ENCODE results near the gene DUOXA1. TPM values are rescaled to one million over a fixed set of nuclear protein-coding genes. Genes with fewer than 3 reads are reported as not detected.

The DUOXA1 gene
- total RNA-seq, 1 donor from 2014 or later = not detected

DNA sequence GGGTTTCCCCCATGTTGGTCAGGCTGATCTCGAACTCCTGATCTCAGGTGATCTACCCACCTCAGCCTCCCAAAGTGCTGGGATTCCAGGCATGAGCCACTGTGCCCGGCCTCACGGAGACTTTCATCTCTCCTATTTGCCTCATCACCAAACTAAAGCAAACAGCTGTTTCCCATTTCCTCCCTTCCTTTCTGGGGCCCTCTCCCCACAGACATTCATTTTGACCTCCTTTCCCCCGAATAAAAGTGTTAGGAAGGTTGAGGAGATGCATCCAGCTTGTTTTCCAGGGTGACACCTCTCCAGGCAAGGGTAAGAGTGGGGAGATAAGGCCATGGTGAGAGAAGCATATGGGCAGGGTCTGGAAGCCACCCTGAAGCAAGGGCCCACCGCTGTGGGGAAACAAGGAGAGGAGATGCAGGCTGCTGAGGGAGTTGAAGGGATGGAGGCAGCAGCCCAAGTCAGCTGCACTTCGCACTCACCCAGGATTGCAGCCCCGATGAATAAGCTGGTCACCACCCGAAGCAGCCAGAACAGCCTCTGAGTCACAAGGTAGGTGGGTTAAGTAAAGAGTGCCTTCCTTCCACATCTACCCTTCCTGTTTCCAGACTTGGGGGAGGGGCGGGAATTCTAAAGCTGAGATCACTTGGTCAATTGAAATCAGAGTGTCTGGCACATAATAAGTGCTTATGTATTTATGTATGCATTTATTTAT is 7.8 kb downstream of the DUOXA1 start:
- Mint-ChIP-seq H3K27me3 (ENCODE audit: low read depth) (peaks cover 73% of the 10 kb centered on the region), H3K27ac (ENCODE audit: unreplicated experiment) (peak overlapping the region; percentile 57), H3K4me3 (no peak overlapping the region), H3K9me3 (peaks cover 4% of the 10 kb centered on the region), H3K4me1 (peaks cover 6% of the 10 kb centered on the region), H3K36me3 (ENCODE audit: low read depth) (no peaks in the 10 kb centered on the region)
- no peak for DNase-seq (ENCODE audit: low read depth, low spot score)
- TF ChIP-seq, protein P1, sequence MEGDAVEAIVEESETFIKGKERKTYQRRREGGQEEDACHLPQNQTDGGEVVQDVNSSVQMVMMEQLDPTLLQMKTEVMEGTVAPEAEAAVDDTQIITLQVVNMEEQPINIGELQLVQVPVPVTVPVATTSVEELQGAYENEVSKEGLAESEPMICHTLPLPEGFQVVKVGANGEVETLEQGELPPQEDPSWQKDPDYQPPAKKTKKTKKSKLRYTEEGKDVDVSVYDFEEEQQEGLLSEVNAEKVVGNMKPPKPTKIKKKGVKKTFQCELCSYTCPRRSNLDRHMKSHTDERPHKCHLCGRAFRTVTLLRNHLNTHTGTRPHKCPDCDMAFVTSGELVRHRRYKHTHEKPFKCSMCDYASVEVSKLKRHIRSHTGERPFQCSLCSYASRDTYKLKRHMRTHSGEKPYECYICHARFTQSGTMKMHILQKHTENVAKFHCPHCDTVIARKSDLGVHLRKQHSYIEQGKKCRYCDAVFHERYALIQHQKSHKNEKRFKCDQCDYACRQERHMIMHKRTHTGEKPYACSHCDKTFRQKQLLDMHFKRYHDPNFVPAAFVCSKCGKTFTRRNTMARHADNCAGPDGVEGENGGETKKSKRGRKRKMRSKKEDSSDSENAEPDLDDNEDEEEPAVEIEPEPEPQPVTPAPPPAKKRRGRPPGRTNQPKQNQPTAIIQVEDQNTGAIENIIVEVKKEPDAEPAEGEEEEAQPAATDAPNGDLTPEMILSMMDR (conservative IDR thresholded peaks at IDR 0.05) = no peak

DNA sequence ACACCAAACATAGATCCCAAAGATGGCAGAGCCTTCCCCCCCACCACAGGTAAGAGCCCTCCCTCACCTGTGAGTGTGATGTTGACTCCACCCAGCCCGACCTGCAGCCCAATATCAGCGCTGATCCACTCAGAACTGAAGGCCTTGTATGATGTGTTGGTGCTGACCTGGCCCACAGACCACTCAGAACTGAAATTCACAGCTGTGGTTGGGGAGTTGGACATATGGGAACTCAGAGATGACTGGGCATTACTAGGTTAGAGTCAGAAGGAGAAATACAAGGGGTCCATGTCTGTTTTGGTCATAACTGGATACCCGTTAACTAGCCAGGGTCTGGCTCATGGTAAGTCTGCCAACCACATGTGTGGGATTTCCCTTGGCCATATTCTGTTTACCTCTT is 8.7 kb downstream of the DUOXA1 start:
- H3K27ac Mint-ChIP-seq (ENCODE audit: unreplicated experiment) = no peak overlapping the region
- no peak for DNase-seq (ENCODE audit: low read depth, low spot score)
- TF ChIP-seq, protein P1 (conservative IDR thresholded peaks at IDR 0.05) = no peak
- H3K4me3 Mint-ChIP-seq = no peak overlapping the region
- peaks cover 69% of the 10 kb centered on the region for H3K27me3 Mint-ChIP-seq (ENCODE audit: low read depth)
- H3K9me3 Mint-ChIP-seq = peaks cover 4% of the 10 kb centered on the region
- peaks cover 6% of the 10 kb centered on the region for H3K4me1 Mint-ChIP-seq
- no peaks in the 10 kb centered on the region for H3K36me3 Mint-ChIP-seq (ENCODE audit: low read depth)

DNA sequence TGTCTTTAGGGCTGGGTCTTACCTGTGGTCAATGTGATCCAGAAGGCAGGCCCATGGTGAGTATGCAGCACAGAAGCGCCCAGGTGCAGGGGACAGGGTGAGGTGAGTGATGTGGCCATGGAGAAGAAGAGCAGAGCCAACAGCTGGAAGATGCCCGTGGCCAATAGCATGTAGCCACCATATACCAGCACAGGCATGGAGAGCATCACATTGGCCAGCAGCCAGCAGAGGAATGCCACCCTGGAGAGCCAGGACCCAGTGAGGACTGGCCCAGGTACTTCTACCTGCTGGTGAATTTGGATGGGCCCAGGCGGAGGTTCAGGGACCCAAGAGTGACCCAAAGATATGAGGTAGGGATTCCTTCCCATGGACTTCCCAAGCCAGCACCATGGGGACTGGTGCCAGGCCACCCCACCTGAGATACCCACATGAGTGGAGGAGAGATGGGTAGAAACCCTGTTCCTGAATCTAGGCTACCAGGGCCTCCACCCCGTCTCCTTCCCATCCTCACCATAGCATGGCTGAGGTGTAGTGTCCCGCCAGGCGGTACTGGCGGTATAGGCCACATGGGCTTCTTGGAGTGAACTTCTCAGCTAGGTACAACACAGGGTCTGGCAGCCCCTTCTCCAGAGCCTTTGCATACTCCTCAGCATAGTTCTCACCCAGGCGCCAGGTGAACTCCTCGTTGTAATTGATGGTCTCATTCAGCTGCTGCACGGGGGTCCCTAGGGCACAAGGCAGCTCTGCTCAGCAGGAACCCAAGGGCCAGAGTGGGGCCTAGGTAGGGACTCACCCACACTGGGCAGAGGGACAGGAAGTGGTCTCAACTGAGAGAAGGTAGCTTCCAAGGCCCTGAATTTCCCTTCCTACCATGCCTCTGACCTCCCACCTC is 9.4 kb downstream of the DUOXA1 start:
- no peak overlapping the region for H3K4me3 Mint-ChIP-seq

DNA sequence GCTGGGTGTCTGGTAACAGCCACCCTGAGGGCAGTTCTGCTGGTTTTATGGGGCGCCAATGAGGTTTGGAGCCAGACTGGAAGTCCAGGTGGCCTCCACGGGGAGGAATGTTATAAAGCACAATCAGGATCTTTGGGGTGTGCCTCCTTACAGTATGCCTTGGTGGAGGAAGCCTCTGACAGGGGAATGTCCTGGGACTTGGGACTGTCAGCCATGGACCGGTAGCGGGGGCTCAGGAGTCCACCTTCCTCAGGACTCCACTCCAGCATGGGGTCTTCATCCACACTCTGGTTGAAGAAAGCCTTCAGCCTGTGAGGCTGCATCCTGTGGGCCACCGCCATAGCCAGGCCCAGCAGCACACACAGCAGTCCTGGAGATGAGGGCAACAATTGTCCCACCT is 10.7 kb downstream of the DUOXA1 start:
- peaks cover 70% of the 10 kb centered on the region for H3K27me3 Mint-ChIP-seq (ENCODE audit: low read depth)
- H3K9me3 Mint-ChIP-seq = peaks cover 4% of the 10 kb centered on the region
- H3K4me1 Mint-ChIP-seq = peaks cover 6% of the 10 kb centered on the region
- H3K36me3 Mint-ChIP-seq (ENCODE audit: low read depth) = no peaks in the 10 kb centered on the region
- H3K4me3 Mint-ChIP-seq = no peak overlapping the region
- DNase-seq (ENCODE audit: low read depth, low spot score) = no peak
- TF ChIP-seq, protein P1 (conservative IDR thresholded peaks at IDR 0.05) = no peak
- H3K27ac Mint-ChIP-seq (ENCODE audit: unreplicated experiment) = no peak overlapping the region

More for the DNA sequence above, 9.4 kb downstream of the DUOXA1 start:
- H3K4me1 Mint-ChIP-seq = peaks cover 6% of the 10 kb centered on the region
- no peak overlapping the region for H3K27ac Mint-ChIP-seq (ENCODE audit: unreplicated experiment)
- TF ChIP-seq, protein P1 (conservative IDR thresholded peaks at IDR 0.05) = no peak
- DNase-seq (ENCODE audit: low read depth, low spot score) = no peak
- H3K36me3 Mint-ChIP-seq (ENCODE audit: low read depth) = no peaks in the 10 kb centered on the region
- peaks cover 69% of the 10 kb centered on the region for H3K27me3 Mint-ChIP-seq (ENCODE audit: low read depth)
- H3K9me3 Mint-ChIP-seq = peaks cover 4% of the 10 kb centered on the region

DNA sequence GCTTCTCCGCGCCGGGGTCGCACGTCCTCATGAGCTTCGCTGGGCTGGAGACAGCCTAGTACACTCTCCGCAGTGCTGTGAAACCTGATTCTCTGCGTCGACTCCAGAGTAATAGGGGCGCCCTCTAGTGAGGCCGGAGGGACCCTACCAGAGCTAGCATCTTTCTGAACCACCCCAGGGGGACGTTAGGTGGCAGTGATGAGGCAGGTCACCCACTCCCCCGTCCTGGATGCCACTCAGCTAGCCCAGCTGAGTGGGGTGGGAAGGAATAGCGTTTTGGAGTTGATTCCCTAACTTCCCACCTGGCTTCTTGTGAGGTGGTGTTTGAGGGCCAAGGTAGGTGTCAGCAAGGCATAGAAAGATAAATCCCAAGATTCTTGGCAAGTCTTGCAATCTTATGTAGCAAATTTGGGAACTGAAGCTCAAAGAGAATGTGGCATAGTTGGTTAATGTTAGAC is 11.5 kb downstream of the DUOXA1 start:
- H3K4me1 Mint-ChIP-seq = peaks cover 6% of the 10 kb centered on the region
- peaks cover 4% of the 10 kb centered on the region for H3K9me3 Mint-ChIP-seq
- no peak overlapping the region for H3K27ac Mint-ChIP-seq (ENCODE audit: unreplicated experiment)
- DNase-seq (ENCODE audit: low read depth, low spot score) = peak; percentile 89
- H3K27me3 Mint-ChIP-seq (ENCODE audit: low read depth) = peaks cover 70% of the 10 kb centered on the region
- no peaks in the 10 kb centered on the region for H3K36me3 Mint-ChIP-seq (ENCODE audit: low read depth)
- TF ChIP-seq, protein P1 (conservative IDR thresholded peaks at IDR 0.05) = peak; percentile 99
- no peak overlapping the region for H3K4me3 Mint-ChIP-seq
